ENCODE results near the gene DMRTC2. TPM values are rescaled to one million over a fixed set of nuclear protein-coding genes. Genes with fewer than 3 reads are reported as not detected.
A peak's percentile ranks its signal among the peaks of the same experiment; 100 is the strongest.

DMRTC2 gene
- total RNA-seq, 2 donors from 2014 or later, result not detected

DNA sequence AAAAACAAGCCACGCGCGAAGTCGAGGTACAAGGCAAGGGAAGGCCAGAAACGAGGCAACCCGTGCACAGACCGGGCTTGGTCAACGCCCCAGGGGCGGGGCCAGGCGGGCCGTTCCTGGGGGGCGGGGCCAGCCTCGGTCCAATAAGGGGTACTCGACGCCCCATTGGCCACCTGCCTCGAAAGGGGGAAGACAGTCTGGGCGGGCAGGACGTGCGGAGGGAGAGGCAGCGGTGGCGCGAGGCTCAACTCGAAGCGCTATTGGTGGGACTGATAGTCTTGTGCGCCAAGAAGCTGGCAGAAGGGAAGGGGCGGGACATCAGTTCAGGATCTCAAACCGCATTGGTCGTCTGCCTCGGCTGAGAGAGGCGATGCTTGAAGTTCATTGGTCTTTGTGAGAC lies 241 bp upstream of the DMRTC2 start, which contains the start of gene LYPD4:
Gene LYPD4 (minus strand): TSS at position 83 of the 400 bp plus-strand sequence. CDS start 5,398 bp downstream, outside the sequence.
- ATAC-seq (no peak), DNase-seq (no peak)
- intact Hi-C loops (cut with DNase I, micrococcal nuclease), result no loop called here

DNA sequence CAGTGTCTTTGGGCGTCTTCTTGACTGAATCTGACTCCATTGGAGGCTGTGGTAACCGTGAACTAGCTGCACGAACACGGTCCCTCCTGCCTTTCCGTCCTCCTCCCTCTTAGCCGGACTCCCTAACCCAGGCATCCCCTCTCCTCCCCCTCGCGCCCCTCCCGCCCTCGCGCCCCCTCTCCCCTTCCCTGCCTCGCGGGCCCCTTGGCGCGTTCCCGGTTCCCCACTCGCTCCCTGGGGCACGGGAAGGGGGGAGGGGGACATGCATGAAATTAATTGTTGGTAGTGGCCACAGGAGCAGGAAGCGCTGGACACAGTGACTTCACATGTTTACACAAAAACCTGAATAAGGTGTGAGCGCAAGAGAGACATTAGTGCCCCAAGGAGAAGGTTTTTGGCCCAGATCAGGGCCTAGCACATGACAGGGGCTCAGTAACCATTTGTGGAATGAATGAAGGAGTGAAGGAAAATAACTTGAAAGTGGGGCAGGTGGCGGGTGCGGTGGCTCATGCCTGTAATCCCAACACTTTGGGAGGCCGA lies 279 bp downstream of the DMRTC2 start:
- intact Hi-C loops (cut with DNase I, micrococcal nuclease), result no loop called here
- ATAC-seq (no peak), DNase-seq (no peak)

DNA sequence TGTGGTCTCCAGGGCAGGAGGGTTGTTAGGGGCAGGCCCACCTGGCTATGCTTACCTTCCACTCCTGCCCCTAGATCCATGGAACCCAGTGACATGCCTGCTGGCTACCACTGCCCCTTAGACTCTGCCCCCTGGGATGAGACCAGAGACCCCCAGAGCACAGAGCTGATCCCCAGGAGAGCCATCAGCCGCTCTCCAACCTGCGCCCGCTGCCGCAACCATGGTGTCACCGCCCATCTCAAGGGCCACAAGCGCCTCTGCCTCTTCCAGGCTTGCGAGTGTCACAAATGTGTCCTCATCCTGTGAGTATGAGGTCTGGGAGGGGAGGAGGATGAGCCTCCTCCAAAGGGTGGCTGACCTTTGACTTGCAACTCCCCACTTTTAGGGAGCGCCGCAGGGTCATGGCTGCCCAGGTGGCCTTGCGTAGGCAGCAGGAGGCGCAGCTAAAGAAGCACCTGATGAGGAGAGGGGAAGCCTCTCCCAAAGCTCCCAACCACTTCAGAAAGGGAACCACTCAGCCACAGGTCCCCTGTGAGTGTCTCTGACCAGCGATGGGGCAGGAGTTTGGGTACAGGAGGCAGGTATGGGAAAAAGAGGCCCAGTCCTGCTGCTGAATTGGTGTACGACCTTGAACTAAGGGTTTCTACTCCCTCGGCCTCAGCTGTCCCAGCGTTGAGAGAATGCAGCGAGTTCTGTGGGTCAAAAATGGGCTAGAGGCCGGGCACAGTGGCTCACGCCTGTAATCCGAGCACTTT lies 2.7 kb downstream of the DMRTC2 start:
- ATAC-seq (no peak), DNase-seq (no peak)
- intact Hi-C loops (cut with DNase I, micrococcal nuclease), result no loop called here

DNA sequence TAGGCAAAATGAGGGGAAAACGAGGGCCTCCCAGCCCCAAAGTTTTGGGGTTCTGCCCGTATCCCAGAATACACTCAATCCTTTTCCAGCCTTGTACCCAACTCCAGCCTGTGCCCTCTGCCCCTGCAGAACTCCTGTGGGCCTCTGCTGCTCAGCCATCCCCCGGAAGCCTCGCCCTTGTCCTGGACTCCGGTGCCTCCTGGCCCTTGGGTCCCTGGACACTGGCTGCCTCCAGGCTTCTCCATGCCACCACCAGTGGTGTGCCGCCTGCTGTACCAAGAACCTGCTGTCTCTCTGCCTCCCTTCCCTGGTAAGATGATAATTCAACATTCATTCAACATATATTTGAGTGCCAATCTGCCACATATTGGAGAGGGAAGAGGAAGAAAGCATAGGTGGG lies 3.8 kb downstream of the DMRTC2 start:
- ATAC-seq (no peak), DNase-seq (no peak)
- intact Hi-C loops (cut with DNase I, micrococcal nuclease), result no loop called here

DNA sequence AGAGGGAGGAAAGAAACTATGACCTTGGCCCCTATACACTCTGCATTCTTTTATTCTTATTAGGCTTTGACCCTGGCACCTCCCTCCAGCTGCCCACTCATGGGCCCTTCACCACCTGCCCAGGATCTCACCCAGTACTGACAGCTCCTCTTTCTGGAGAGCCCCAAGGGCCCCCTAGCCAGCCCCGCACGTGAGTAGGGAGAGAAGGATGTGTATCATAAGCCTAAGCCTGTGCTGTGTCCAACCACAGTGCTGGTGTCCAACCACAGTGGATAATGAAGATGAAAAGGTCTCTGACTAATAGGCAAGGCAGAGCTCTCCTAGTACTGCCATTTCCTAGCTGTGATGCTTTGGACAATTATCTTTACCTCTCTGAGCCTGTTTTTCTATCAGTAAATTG lies 4.2 kb downstream of the DMRTC2 start:
- intact Hi-C loops (cut with DNase I, micrococcal nuclease), result no loop called here
- ATAC-seq (no peak), DNase-seq (no peak)

DNA sequence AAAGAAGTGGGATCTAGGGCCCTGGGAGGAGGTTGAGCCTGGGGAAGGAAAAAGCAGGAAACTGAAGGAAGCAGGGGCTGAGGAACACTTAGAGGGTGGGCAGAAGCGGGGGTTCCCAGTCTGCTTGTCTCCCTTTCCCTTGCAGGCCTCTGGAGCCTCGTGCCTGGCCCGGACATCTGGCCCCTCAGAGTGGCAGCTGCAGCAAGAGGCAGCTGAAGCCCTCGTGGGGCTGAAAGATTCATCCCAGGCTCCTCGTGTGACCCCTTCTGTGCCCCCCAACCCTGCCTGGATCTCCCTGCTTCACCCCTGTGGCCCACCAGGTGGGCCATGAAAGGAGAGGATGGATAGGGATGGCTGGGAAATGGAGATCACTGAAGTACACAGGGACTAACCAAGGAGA lies 5.5 kb downstream of the DMRTC2 start:
- no peak for ATAC-seq
- DNase-seq, result no peak
- intact Hi-C loops (cut with DNase I, micrococcal nuclease), result no loop called here

DNA sequence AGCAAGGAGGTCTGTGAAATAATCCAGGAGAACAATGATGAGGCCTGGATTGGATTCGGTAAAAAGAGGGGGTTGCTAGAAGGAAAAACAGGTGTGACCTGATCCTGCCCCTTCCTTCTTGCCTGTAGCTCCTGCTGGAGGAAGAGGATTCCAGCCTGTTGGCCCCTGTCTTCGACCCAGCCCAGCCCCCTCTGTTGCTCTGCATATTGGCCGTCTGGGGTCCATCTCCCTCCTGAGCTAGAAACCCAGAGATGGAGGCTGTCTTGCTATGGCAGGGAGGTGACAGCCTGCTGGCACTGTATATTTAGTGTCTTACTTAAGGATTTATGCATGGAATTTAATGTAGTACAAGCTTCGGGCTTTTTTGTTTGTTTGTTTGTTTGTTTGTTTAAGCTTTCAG lies 6.6 kb downstream of the DMRTC2 start:
- DNase-seq, result no peak
- ATAC-seq, result no peak
- intact Hi-C loops (cut with DNase I, micrococcal nuclease), result no loop called here

DNA sequence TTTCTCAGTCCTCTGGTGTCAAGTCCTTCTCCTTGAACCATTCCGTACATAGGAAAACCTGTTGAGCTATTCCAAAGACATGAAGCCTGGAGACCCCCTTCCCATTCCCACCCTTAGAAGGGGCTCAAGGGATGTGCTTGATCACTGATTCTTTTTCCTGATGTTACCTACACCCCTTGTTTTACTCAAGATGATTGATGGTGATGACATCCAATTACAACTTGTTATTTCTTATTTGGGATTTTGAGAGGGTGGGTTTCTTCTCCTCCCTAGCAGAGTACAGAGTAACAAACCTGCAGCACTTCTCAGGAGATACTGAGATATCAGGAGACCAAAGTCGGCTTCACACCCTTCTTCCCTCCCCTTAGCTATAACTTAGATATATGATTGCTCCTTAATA lies 8.5 kb downstream of the DMRTC2 start:
- no peak for ATAC-seq
- no peak for DNase-seq
- intact Hi-C loops (cut with DNase I, micrococcal nuclease), result no loop called here

DNA sequence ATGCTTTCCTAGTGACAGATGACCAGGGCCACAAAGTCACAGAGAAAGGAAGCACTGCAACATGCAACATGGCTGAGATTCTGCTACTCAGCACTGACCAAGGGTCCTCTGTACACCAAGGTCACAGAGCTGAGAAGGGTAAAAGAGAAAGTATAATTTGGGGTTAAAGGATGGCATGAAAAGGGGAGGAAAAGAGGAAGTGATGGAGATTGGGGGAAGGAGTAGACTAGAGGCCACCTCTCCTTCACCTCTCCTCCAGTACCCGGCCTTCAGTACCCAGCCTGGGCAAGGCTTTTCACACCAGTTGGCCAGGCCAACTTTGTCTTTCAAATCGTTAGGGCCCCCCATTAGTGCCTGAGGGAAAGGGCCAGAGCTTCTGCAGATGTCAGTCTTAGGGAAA lies 8.9 kb downstream of the DMRTC2 start:
- no peak for ATAC-seq
- no peak for DNase-seq
- intact Hi-C loops (cut with DNase I, micrococcal nuclease), result no loop called here

DNA sequence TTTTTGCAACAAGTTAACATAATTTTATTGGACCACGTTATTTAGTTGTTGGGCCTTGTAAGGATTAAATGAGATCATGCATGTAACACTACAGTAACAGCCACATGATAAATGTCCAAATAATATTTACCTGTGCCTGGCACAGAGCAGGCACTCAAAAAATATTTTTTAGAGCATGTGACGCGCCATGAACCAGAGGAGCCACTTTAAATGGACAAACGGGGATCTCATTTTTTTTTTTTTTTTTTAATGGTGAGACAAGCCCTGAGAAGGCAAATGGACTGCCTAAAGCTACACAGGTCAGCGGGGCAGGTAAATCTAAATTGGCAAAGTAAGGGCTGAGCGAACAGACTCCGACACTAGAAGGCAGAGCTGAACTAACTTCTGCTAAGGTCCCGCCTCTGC lies 14.4 kb downstream of the DMRTC2 start:
- no peak for ATAC-seq
- intact Hi-C loops (cut with DNase I, micrococcal nuclease), result no loop called here
- no peak for DNase-seq

DNA sequence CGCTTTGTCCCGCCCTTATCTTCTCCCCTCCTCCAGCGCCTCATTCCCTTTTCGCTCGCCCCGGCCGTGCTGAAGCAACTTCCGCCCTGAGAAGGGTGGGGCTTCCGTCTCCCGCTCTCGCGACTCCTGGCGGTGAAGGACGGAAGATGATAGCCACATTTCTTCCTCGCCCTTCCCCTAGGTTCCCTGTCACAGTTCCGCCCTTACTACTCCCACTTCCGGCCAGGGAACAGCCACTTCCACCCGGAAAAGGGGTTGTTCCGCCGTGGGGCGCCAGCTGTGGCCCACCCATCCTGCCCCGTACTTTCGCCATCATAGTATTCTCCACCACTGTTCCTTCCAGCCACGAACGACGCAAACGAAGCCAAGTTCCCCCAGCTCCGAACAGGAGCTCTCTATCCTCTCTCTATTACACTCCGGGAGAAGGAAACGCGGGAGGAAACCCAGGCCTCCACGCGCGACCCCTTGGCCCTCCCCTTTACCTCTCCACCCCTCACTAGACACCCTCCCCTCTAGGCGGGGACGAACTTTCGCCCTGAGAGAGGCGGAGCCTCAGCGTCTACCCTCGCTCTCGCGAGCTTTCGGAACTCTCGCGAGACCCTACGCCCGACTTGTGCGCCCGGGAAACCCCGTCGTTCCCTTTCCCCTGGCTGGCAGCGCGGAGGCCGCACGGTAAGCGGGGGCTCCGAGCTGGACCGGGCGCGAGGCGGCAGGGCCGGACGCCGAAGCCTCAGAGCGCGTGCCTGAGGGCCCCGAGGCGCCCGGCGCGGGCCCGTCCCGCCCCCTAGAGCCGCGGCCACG lies 15.0 kb downstream of the DMRTC2 start, which contains the start of gene RPS19:
Gene RPS19 (plus strand): TSS at position 638 of the 801 bp plus-strand sequence. CDS start 520 bp downstream, outside the sequence.
- ATAC-seq, result peak; percentile 88
- intact Hi-C loops (cut with DNase I, micrococcal nuclease), result no loop called here

DNA sequence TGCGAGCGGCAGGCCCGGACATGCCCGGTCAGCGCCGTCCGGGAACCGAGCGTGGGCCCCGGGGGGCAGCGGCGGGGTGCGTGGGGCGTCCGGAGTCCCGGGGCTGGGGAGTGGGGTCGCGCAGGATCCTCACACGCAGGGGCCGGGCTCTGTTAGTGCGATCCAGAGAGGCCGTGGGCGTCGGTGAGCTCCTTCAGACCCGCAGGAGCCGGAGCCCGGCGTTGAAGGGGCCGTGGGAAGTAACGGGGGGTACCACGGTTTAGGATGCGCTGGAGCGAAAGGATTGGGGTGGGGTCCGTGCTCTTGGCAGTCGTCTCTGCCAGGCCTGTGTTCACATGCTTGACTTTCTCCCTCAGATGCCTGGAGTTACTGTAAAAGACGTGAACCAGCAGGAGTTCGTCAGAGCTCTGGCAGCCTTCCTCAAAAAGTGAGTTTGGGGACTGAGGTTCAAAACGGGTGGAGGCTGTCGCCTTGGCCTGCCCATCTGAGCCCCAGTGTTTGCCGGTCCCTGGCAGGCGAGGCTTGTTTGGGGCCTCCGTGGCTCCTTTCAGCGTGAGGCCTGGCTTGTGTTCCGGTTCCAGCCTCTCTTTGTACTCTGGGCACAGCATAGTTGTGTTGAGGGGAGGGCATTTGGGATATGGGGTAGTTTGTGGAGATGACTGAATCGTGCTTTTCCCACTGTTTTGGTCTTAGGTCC lies 15.7 kb downstream of the DMRTC2 start:
- ATAC-seq, result no peak
- no peak for DNase-seq
- intact Hi-C loops (cut with DNase I, micrococcal nuclease), result no loop called here

More for the DNA sequence above, 15.0 kb downstream of the DMRTC2 start, which contains the start of gene RPS19:
- DNase-seq, result peak; percentile 98 to 99

DNA sequence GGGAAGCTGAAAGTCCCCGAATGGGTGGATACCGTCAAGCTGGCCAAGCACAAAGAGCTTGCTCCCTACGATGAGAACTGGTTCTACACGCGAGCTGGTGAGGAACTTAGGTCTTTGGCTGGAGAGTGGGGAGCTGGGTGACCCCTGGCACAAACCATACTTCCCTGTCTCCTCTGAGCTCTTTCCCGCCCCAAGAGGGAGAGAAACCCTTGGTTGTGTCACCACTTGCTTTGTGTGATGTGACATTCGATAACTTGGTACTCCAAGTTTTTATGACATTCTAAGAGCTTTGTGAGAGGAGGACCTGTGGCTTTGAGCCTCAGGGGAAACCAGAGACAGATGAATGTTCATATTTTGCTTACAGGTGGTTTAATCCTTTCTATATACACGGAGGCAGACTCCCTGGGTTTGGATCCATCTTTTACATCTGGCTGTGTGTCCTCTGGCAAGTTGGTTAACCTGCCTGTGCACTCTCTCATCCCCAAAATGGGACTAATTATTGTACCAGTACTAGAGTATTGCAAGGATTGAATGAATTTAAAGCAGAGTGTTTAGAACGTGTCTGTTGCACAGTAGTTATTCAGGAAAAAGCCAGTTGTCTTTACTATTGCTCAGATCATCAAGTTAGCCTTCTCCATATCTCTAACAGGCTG lies 16.4 kb downstream of the DMRTC2 start:
- intact Hi-C loops (cut with DNase I, micrococcal nuclease), result no loop called here
- ATAC-seq (no peak), DNase-seq (no peak)

DNA sequence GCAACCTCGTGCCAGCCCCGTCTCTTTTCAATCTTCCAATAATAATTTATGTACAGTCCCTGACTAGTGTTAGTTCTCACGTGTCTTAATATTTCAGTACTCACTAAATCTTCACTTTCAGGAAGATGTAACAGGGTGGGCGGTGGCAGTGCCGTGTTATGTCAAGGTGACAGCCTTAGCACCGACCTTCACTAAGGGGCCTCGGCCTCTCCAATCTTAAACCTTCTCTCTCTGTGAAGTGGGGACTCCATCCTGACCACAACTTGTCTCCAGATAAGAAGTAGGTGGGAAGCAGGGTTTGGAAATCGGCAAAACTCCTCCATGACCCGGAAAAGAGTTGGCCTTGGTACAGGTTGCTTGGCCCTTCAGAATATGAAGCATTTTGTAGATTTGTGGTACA lies 17.0 kb downstream of the DMRTC2 start:
- DNase-seq (no peak), ATAC-seq (no peak)
- intact Hi-C loops (cut with DNase I, micrococcal nuclease), result no loop called here

DNA sequence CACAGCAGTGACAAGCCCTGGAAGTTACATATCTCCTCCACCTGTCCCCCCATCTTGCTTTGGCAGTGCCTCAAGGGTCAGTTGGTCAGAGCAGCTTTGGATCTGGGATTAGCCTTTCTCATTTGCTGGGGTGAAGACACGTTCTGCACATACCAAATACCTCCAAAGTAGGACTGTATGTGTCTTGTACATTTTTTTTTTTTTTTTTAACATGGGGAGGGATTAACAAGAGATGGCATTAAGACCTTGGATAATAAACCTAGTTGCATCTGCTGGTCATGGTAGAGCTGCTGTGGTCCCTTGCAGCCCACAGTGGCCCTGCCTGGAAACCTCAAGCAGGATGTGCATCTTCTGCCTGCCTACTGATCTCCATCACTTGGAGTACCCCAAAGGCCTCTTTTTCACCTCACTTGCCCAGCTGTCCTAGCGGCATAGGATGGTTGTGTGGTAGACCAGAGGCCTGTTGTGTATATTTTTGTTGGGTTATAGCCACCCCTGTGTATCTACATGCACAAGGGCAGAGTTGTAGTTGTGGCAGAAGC lies 17.7 kb downstream of the DMRTC2 start:
- DNase-seq, result no peak
- no peak for ATAC-seq
- intact Hi-C loops (cut with DNase I, micrococcal nuclease), result no loop called here

DNA sequence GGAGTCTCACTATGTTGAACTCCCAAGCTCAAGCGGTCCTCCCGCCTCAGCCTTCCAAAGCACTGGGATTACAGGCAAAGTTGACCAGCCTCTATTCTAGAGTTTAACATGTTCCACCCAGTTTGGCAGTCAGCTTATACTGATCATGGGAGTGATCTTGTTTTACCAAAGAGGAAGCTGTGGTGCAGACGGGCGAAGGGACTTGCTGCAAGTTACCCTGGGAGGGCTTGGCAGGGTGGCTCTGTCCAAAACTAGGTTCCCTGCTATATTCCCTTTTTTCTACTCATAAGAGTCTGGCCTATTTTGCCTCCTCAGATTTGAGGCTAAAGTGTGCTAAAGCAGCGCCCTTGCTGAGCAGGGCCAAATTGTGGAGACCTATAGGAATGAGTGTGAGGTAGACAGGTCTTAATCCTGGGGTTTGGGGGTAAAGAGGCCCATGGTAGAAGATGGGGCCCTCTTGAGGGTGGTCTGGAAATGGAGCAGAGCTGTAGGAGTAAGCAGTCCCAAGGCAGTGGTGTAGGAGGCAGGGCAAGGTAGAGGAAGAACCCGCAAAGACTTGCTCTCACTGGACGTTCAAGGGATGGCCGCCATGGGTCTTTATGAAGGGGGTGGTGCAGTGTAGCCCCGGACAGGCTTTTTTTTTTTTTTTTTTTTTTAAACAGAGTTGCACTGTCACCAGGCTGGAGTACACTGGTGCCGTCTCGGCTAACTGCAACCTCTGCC lies 18.5 kb downstream of the DMRTC2 start:
- intact Hi-C loops (cut with DNase I, micrococcal nuclease), result no loop called here
- DNase-seq (no peak), ATAC-seq (no peak)

DNA sequence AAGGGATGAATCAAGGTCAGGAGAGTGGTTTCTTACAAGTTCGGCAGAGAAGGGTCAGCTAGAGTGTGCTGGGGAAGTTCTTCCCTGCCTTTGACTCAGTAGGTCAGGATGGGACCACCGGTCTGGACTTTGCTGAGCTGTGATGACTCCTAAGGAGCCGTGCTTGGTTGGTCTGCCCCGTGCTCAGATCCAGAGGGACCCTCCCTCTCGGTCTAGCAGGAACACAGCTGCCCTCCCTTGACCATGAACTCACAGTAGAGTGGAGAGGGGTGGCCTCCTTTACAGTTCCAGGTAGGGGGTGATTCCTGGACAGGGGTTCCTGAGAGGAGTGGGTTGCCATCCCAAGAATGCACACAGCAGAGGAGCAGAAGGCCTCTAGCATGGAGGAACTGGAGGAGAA lies 19.5 kb downstream of the DMRTC2 start:
- intact Hi-C loops (cut with DNase I, micrococcal nuclease), result no loop called here
- DNase-seq (no peak), ATAC-seq (no peak)

DNA sequence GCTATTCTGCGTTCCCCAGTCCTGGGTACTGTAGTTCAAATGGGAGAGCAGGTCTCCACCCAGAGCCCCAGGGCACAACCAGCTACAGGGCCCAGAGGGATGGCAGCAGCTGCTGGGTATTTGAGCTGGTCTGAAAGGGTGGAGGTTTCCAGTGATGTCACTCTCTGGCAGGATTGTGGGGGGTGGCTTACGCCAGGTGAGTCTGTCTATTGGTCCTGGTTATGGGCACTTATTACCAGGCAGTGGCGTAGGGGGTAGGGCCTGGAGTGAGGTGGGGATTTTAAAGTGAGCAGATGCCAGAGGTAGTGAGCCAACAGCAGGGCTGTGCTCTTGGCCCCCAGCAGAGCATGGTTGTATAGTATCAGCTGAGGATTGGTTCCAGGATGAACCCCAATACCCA lies 21.4 kb downstream of the DMRTC2 start:
- ATAC-seq (no peak), DNase-seq (no peak)
- intact Hi-C loops (cut with DNase I, micrococcal nuclease), result no loop called here
